Stimulated activated CD8-positive, alpha-beta memory T cell treated with anti-CD3 and anti-CD28 coated beads, Interleukin-7, amount 100 ng/mL, for 1 hour (primary cell): ENCODE measurements around the gene KRTAP10-12.

ENCODE experiments used
- DNase-seq, 2 donors: peaks; one replicate each; pipeline ENCODE4 v3.0.0-alpha.2; 2020; ENCODE audit warnings: low read depth in 2 of 2

The KRTAP10-12 gene

GRCh38 chr21:44732263-44732662, 35.3 kb downstream of the KRTAP10-12 start:
- no peak for DNase-seq

- DNase-seq: no peak
Measured at GRCh38 chr21:44732956-44733355, 36.0 kb downstream of the KRTAP10-12 start.

- no peak for DNase-seq
Measured at GRCh38 chr21:44734026-44734745, 37.2 kb downstream of the KRTAP10-12 start.

- no peak for DNase-seq
Measured at GRCh38 chr21:44734841-44735240, 37.9 kb downstream of the KRTAP10-12 start.

GRCh38 chr21:44735821-44736220, 38.8 kb downstream of the KRTAP10-12 start:
- DNase-seq: no peak

- no peak for DNase-seq
Measured at GRCh38 chr21:44736291-44737004, 39.5 kb downstream of the KRTAP10-12 start.

- DNase-seq: no peak
Measured at GRCh38 chr21:44737706-44738354, 40.9 kb downstream of the KRTAP10-12 start.

GRCh38 chr21:44738621-44739020, 41.6 kb downstream of the KRTAP10-12 start:
- DNase-seq: no peak

- no peak for DNase-seq
Measured at GRCh38 chr21:44739316-44739715, 42.3 kb downstream of the KRTAP10-12 start.

GRCh38 chr21:44740742-44741141, 43.8 kb downstream of the KRTAP10-12 start:
- DNase-seq: no peak

- DNase-seq: no peak
Measured at GRCh38 chr21:44741921-44742320, 44.9 kb downstream of the KRTAP10-12 start.

GRCh38 chr21:44742418-44743153, 45.6 kb downstream of the KRTAP10-12 start:
- no peak for DNase-seq
